HG03442 (cell line): Measurements from ENCODE around the gene TREH.
A peak's percentile ranks its signal among the peaks of the same experiment; 100 is the strongest.
"Not testable (repeated sequence)": the region's sequence is repeated elsewhere in the genome, so short reads cannot be mapped to it uniquely, and the experiment has no call there.

Experiments used
- ATAC-seq: cut with Tn5 transposase; IDR thresholded peaks from one replicate; pipeline ENCODE4 v1.9.1; 2021; ENCODE audit warnings: mild to moderate bottlenecking, moderate library complexity; ENCODE audit not compliant: unreplicated experiment

TREH gene

DNA sequence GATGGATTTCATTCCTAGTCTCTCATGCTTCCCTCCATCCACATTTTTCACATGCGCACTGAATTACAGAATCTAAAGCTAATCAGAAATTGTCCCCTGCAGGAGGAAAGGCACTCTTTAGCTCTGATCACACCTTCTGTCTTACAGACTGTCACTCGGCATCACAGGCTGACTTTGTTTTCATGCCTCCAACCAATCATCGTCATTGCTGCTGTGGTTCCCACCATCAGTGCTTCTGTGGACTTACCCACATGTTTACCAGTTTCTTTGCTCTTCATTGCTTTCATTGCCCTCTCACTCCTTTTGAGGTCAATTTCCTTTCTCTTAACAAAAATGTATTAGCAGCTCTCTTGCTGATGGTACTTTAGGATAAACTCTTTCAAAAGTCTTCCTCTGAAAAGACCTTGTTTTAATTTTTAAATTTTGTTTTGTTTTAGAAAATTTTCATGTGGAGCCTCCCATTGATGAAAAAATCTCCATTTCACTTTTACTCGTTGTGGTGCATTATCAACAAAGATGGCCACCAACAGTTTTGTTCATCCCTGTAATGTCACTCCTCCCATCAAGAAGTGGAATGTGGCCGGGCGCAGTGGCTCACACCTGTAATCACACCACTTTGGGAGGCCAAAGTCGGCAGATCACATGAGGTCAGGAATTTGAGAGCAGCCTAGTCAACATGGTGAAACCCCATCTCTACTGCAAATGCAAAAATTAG, 20.2 kb upstream of the TREH start:
- ATAC-seq: no peak

GRCh38 chr11:118697346-118697745, 17.9 kb upstream of the TREH start:
- ATAC-seq: no peak

DNA sequence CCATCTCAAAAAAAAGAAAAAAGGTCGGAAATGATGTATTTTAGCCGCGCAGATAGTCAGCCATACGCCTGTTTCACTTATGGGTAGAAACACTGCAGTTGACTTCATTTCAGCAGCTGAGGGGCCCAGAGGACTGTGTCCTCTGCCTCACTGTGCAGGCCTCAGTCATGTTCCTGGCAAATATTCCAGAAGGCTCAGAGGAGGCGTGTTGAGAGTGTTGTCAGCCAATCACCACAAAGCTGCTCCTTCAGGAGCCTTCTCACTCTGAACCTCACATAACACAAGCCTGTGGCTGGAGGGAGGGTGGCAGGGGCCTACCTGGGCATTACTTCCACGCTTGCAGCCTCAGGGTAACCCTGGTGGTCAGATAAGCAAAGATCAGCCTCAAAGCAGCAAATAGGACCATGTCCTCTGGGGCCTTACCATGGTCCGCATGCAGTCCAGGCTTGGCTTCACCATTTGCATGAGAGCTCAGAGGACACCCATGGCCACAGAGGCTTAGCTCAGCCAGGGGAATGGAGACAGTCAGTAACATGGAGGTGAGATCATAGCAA, 17.3 kb upstream of the TREH start:
- no peak for ATAC-seq

DNA sequence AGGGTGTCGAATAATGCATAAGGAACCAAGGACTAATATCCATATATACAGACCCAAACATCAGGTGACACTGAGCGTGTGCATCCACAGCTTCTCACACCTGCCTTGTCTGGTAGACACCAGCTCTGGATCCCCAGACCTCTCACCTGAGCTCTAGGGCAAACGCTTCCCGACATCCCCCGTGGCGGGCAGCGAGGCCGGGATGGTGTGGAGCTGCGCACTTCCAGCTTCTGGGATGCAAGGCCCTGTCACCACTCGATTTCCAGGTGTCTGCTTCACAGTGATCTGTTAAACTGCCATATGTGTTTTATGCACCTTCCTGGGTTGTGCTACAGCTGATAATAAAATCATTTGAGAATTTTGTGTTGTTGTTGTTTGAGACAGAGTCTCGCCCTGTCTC, 15.3 kb upstream of the TREH start:
- no peak for ATAC-seq

- ATAC-seq: no peak
These were observed 14.7 kb upstream of the TREH start for GRCh38 chr11:118694185-118694584.

- ATAC-seq: no peak
These were observed 12.7 kb upstream of the TREH start for GRCh38 chr11:118691926-118692830.

DNA sequence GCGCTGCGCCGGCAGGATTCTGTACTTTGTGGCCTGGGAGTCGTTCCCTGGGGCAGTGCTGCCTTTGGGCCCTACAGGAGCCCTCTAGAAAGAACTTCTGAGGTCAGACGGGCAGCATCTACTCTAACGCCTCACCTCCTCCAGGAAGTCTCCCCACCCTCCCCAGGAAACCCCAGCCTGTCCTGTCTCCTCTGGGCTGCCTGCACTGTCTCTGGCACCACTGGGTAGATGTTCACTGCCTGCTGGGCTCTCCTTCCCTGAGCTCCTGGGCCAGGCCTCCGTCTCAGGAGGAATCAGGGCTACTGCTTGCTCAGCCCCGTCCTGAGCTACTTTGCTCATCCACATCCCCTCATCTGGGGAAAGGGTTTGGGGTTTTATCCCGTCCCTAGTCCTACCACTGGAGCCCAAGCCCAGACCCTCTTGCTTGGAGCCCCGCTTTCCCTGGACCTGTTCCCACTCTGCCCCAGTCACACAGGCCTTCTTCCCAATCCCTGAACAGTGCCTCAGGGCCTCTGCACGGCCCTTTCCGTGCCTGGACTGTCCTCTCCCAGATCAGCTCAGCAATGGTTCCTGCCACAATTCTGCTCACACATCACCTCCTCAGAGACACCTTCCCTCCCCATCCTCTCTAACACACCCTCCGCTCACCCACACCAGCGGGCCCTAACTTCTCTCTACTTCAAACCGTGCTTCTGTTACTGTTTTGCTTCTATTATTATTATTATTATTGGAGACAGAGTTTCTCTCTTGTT, 11.3 kb upstream of the TREH start:
- no peak for ATAC-seq

DNA sequence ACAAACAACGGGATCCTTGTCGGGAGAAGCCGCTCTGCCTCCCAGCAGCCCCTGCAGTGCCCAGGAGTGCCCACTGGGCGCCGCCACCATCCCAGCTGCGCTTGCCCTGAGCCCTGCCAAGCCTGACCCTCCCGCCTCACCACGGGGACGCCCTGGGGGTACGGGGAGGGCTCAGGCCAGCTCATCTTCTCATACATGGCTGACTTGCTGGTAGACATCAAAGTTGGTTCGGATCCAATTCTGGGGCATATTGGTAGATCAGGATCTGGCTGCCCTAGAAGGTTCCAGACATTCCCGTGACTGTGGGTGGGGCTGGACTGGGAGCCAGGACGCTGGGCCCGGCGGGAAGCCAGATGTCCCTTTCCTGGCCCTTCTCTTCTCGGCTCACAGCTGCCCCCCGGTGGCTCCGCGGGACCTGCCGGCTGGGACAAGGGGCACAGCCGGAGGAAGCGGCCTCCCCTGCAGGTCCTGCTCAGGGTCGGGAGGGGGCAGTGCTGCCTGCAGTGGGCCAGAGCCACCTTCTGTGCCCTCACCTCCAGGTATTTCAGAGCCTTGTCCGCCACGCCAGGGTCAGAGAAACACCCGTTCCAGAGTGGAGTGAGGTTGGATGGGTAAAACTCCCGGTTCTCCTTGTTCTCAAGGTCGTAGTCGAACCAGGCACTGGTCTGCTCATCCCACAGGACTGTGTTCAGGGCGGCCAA, 10.6 kb upstream of the TREH start:
- ATAC-seq: peak; percentile 77

GRCh38 chr11:118689503-118689851, 10.0 kb upstream of the TREH start:
- ATAC-seq: no peak

- no peak for ATAC-seq
These were observed 9.5 kb upstream of the TREH start for GRCh38 chr11:118688851-118689502.

DNA sequence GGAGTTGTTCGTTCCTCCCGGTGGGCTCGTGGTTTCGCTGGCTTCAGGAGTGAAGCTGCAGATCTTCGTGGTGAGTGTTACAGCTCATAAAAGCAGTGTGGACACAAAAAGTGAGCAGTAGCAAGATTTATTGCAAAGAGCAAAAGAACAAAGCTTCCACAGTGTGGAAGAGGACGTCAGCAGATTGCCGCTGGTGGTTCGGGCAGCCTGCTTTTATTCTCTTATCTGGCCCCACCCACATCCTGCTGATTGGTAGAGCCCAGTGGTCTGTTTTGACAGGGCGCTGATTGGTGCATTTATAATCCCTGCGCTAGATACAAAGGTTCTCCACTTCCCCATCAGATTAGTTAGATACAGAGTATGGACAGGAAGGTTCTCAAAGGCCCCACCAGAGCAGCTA, 8.9 kb upstream of the TREH start:
- not testable (repeated sequence) for ATAC-seq

DNA sequence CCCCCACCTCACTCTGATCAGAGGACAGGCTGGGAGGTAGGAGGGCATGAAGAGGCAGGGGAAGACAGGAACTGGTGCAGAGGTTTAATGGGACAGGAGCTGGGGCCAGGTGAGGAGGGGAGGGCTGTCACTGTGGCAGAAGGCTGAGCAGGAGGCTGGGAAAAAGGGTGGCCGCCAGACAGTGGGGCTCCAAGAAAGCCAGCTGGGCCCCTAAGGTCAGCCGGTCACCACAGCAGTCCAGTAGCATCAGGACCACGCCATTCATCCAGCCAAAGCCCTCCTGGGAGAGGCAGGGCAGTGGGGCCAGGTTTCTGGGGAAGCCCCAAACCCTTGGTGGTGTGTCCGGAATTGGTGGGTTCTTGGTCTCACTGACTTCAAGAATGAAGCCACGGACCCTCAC, 8.5 kb upstream of the TREH start:
- ATAC-seq: no peak

DNA sequence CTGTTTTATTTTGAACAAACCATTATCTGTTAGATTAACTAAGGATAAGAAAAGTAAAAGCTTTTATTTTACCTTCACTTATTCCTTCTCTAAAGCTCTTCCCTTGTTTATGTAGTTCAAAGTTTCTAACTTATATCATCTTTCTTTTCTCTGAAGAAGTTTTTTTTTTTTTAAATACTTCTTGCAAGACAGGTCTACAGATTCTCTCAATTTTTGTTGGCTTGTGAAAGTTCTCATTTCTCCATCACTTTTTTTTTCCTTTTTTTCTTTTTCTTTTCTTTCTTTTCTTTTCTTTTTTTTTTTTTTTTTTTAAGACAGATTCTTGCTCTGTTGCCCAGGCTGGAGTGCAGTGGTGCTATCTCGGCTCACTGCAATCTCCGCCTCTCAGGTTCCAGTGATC, 4.7 kb upstream of the TREH start:
- no peak for ATAC-seq

DNA sequence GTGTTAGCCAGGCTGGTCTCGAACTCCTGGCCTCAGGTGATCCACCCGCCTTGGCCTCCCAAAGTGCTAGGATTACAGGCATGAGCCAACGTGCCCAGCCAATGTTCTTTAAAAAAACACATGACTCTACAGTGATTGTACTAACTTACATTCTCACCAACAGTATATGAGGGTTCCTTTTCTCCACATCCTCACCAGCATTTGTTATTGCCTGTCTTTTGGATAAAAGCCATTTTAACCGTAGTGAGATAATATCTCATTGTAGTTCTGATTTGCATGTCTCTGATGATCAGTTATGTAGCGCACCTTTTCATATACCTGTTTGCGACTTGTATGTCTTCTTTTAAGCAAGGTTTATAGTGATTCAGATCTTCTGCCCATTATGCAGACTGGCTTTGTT, 3.5 kb upstream of the TREH start:
- not testable (repeated sequence) for ATAC-seq

GRCh38 chr11:118682372-118682771, 2.9 kb upstream of the TREH start:
- no peak for ATAC-seq

DNA sequence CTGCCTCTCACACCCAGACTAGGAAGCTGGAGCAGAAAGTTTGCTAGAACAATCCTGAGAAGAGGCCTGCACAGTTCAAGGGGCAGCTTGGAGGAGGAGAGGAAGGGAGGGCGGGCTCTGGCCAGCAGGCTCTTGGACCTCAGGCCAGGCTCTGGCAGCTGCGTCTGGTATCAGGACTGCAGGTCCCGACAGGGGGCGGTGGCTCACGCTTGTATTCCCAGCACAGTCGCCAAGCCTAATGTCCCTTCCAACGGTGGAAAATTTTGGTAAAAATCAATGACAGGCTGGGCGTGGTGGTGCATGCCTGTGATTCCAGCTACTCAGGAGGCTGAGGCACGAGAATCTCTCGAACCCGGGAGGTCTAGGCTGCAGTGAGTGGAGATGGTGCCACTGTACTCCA, 542 bp downstream of the TREH start:
- not testable (repeated sequence) for ATAC-seq

DNA sequence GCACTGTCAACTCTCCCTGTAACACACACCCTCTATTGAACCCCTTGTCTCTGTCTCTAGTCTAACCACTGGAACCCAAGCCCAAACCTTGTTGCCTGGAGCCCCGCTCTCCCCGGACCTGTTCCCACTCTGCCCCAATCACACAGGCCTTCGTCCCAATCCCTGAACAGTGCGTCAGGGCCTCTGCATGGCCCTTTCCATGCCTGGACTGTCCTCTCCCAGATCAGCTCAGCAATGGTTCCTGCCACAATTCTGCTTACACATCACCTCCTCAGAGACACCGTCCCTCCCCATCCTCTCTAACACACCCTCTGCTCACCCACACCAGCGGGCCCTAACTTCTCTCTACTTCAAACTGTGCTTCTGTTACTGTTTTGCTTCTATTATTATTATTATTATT, 1.5 kb downstream of the TREH start:
- ATAC-seq: no peak

GRCh38 chr11:118674082-118674435, 5.4 kb downstream of the TREH start:
- ATAC-seq: no peak

- no peak for ATAC-seq
These were observed 5.9 kb downstream of the TREH start for GRCh38 chr11:118673361-118674081.

GRCh38 chr11:118672846-118673245, 6.6 kb downstream of the TREH start:
- ATAC-seq: no peak
